Body of pancreas (tissue), 4 donors: ENCODE results near the gene AOAH. TPM values are rescaled to one million over a fixed set of nuclear protein-coding genes. Genes with fewer than 3 reads are reported as not detected.

ENCODE experiments used
- ATAC-seq: fragments of 150-250 bp; one replicate; pipeline ENCODE4 v1.9.1; 2016
- DNase-seq, 4 donors: peaks; one replicate each; pipeline ENCODE4 v3.0.0-alpha.2; 2019
- H3K27ac ChIP-seq, 4 donors: fragments of 200-600 bp; sonication (generic); 1 replicate in 3 of 4; 2 replicates in 1 of 4; pipeline versions ENCODE4 v1.5.1 to v1.6.1; 2016 to 2019; ENCODE audit warnings: mild to moderate bottlenecking in 1 of 4, mixed read lengths in 1 of 4, moderate library complexity in 1 of 4
- H3K27me3 ChIP-seq, 2 donors: fragments of 200-600 bp; sonication (generic); one replicate each; pipeline ENCODE4 v1.6.0; 2016; ENCODE audit warnings: mild to moderate bottlenecking in 1 of 2
- H3K36me3 ChIP-seq, 2 donors: fragments of 200-600 bp; sonication (generic); replicated peaks in 1 of 2; 2 replicates each; pipeline ENCODE4 v1.5.1; 2016; ENCODE audit warnings: low read depth in 2 of 2; ENCODE audit not compliant: insufficient read depth in 1 of 2
- H3K4me1 ChIP-seq: fragments of 200-600 bp; sonication (generic); one replicate; pipeline ENCODE4 v1.6.0; 2016
- H3K4me3 ChIP-seq, 2 donors: fragments of 200-600 bp; sonication (generic); 1 replicate in 1 of 2; 2 replicates in 1 of 2; pipeline ENCODE4 v1.5.1; 2016 to 2019
- H3K9me3 ChIP-seq, 3 donors: fragments of 200-600 bp; sonication (generic); 1 replicate in 2 of 3; 2 replicates in 1 of 3; pipeline ENCODE4 v1.5.1; 2016
- POLR2A ChIP-seq, 3 donors: fragments of 450-650 bp; IDR thresholded peaks; one replicate each; pipeline ENCODE4 v1.6.1; 2016; ENCODE audit warnings: antibody characterized with exemption in 3 of 3, mild to moderate bottlenecking in 2 of 3
- WGBS, 2 donors: methylation state at CpG; one replicate each; pipeline ENCODE4 v1.1.5; 2017; 5-methylcytosine and 5-hydroxymethylcytosine counted together
- intact Hi-C: fragments of 100-400 bp; cut with DNase I; formaldehyde crosslinking; loops from one replicate; pipeline ENCODE4 v1.15.1; 2023
- total RNA-seq, 2 donors: library from RNA; depleted of rRNA; stranded (reverse); fragments of >200 nt; gene quantifications; one replicate each; pipeline ENCODE4 v1.1.0, GENCODE V29; 2016
- TF ChIP-seq, protein P1 (sequence below), 7 experiments: fragments of 450-650 bp in 4 of 7; fragments of 200-600 bp in 3 of 7; sonication (generic) in 3 of 7; IDR thresholded peaks; one replicate each; pipeline ENCODE4 v1.5.1; 2016 to 2019; ENCODE audit warnings: antibody characterized with exemption in 7 of 7

Gene AOAH
- total RNA-seq, 2 donors from 2014 or later = 4.9 to 6.2 TPM

DNA sequence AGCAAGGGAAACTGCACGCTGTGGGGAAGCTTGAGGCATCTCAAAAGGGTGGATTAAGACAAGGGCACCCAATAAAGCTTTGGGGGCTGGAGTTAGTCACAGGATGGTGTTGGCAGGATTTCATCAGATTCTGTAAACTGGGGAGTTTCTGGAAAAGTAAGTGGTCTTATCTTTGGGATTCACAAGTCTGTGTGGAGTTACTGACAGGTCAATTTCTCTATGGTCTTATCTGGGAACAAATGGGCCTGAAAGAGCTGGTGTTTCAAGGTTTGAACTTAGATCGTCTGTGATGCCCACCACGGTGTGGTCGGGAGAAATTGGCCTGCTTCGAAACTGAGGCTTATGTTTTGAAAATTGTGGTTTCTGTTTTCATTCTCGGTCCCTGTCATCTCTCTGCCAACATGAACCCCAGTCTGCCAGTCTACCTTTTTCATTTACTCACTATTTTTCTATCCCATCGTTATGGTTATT is 23.8 kb upstream of the AOAH start:
- no peak overlapping the region for H3K4me3 ChIP-seq
- H3K27ac ChIP-seq = peak overlapping the region; percentile 75 to 86 (median 78)
- no peaks in the 10 kb centered on the region for H3K27me3 ChIP-seq
- H3K9me3 ChIP-seq = no peaks in the 10 kb centered on the region
- no peak for DNase-seq
- TF ChIP-seq, protein P1, sequence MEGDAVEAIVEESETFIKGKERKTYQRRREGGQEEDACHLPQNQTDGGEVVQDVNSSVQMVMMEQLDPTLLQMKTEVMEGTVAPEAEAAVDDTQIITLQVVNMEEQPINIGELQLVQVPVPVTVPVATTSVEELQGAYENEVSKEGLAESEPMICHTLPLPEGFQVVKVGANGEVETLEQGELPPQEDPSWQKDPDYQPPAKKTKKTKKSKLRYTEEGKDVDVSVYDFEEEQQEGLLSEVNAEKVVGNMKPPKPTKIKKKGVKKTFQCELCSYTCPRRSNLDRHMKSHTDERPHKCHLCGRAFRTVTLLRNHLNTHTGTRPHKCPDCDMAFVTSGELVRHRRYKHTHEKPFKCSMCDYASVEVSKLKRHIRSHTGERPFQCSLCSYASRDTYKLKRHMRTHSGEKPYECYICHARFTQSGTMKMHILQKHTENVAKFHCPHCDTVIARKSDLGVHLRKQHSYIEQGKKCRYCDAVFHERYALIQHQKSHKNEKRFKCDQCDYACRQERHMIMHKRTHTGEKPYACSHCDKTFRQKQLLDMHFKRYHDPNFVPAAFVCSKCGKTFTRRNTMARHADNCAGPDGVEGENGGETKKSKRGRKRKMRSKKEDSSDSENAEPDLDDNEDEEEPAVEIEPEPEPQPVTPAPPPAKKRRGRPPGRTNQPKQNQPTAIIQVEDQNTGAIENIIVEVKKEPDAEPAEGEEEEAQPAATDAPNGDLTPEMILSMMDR (IDR thresholded peaks at IDR 0.05) = no peak
- TF ChIP-seq POLR2A (IDR thresholded peaks at IDR 0.05) = peak in 2 of 3 donors; percentile 5 to 33
- intact Hi-C loops = no loop called here
- H3K4me1 ChIP-seq = peaks cover 17% of the 10 kb centered on the region
- H3K36me3 ChIP-seq = no peaks in the 10 kb centered on the region
- no peak for ATAC-seq
- 56 to 60% methylated on average over 7 of the region's 7 CpGs for WGBS, 2 donors

DNA sequence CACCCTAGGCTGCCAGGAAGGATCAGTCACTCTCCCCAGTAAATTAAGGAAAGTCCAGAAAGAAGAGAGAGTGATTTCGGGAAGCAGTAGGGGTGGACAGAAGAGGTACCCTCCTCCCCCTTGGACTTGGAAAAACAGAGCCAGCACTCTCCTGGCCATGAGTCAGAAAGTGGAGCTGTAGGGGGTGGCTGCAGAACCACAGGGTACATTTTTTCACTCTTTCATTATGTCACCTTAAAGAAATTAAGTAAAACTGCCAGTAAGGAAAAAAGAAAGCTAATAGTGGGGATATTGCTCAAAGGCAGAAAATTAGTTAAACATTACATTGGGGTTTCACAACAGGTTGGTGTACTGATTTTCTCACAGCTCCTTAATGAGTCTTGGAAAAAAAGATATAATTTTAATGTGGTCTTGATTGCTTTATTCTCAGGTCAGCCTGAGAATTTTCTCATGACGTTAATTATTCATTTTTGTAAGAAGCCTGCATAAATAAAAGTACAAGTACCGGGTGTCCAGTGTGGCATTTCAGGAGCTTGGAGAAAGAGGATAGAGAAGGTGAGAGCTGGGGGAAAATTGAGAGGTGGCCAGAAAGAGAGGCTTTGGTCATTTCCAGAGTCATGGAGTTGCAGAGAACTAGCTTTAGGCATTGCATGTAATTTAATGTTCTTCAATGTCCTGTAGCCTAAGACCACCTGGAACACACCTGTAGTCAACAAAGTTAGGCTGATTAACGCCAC is 23.2 kb upstream of the AOAH start:
- DNase-seq (peak; percentile 48 to 67 (median 61)), ATAC-seq (peak; percentile 82)
- Histone ChIP-seq H3K27ac (peak overlapping the region; percentile 75 to 86 (median 78)), H3K4me1 (peaks cover 17% of the 10 kb centered on the region), H3K36me3 (no peaks in the 10 kb centered on the region), H3K4me3 (no peak overlapping the region), H3K27me3 (no peaks in the 10 kb centered on the region), H3K9me3 (no peaks in the 10 kb centered on the region)
- intact Hi-C loops = no loop called here
- peak in 2 of 3 donors; percentile 76 to 89 for TF ChIP-seq POLR2A (IDR thresholded peaks at IDR 0.05)
- TF ChIP-seq, protein P1 (IDR thresholded peaks at IDR 0.05) = no peak
- WGBS, 2 donors = 31 to 36% methylated on average over 4 of the region's 4 CpGs

DNA sequence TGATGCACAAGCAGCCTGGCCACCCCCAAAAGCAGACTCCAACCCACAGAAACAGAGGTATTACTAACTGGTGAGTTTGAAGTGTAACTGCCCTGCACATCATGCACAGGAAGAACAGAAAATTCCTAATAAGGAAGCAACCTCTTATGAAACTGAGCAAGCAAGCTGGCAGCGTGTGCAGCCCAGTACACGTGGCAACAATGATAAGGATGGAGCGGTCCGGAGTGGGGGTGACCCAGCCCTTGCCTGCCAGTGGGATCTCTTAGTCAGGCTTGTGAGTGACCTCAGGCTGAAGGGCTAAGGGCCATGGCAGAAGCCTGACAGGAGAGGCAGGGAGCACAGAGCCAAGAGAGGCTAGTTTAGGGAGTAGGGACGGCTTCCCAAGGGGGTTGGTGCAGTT is 22.1 kb upstream of the AOAH start:
- peak; percentile 67 to 83 (median 78) for DNase-seq
- TF ChIP-seq, protein P1 (IDR thresholded peaks at IDR 0.05) = no peak
- TF ChIP-seq POLR2A (IDR thresholded peaks at IDR 0.05) = peak in 2 of 3 donors; percentile 39 to 44
- Histone ChIP-seq H3K27ac (peak overlapping the region; percentile 64 to 86 (median 78)), H3K4me1 (peaks cover 17% of the 10 kb centered on the region), H3K4me3 (no peak overlapping the region), H3K9me3 (no peaks in the 10 kb centered on the region), H3K27me3 (no peaks in the 10 kb centered on the region), H3K36me3 (no peaks in the 10 kb centered on the region)
- ATAC-seq = peak; percentile 77
- intact Hi-C loops = no loop called here
- WGBS, 2 donors = 16 to 28% methylated on average over 5 of the region's 5 CpGs

DNA sequence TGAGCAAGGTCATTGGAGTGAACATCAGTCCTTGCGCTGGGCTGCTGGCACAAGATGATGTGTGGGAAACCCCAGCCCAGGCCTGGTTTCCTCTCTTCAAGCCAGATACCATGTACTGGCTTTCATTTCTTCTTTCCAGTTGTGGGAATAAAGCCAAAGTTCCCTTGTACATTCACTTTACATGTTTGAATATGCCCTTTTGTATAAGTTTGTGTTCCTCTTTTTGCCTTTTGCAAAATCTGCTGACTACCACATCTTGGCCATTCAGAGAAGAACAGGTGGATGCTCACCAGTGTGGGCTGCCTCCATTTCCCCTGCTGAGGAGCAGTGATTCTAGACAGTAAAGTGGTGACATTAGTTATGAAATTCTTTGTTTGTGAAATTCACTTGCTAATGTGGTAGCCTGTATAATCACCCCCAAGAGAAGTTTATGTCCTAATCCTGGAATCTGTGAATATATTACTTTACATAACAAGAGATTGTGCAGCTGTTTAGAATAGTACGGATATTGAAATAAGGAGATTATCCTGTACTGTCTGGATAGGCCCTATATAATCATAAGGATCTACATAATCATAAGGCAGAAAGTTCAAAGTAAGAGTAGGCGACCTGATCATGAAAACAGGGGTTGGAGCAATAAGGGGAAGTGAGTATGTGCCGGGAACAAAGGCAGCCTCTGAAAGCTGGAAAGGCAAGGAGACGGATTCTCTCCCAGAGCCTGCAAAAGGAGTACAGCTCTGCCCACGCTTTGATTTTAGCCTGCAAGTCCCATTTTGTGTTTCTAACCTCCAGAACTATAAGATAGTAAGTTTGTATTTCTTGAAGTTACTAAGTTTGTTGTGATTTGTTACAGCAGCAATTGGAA is 18.8 kb upstream of the AOAH start:
- Histone ChIP-seq H3K27ac (no peak overlapping the region), H3K4me3 (no peak overlapping the region), H3K27me3 (no peaks in the 10 kb centered on the region), H3K36me3 (no peaks in the 10 kb centered on the region), H3K4me1 (peaks cover 17% of the 10 kb centered on the region), H3K9me3 (no peaks in the 10 kb centered on the region)
- DNase-seq (peak in 1 of 4 donors; percentile 53), ATAC-seq (no peak)
- TF ChIP-seq, protein P1 (IDR thresholded peaks at IDR 0.05) = no peak
- TF ChIP-seq POLR2A (IDR thresholded peaks at IDR 0.05) = no peak
- WGBS, 2 donors = 85 to 89% methylated on average over 6 of the region's 6 CpGs
- intact Hi-C loops = no loop called here
